Body of pancreas (tissue), 4 donors: ENCODE data around the gene TBX1. TPM values are rescaled to one million over a fixed set of nuclear protein-coding genes. Genes with fewer than 3 reads are reported as not detected.
A peak's percentile ranks its signal among the peaks of the same experiment; 100 is the strongest.

ENCODE experiments used
- ATAC-seq: fragments of 150-250 bp; one replicate; pipeline ENCODE4 v1.9.1; 2016
- DNase-seq, 4 donors: peaks; one replicate each; pipeline ENCODE4 v3.0.0-alpha.2; 2019
- H3K27ac ChIP-seq, 4 donors: fragments of 200-600 bp; sonication (generic); 1 replicate in 3 of 4; 2 replicates in 1 of 4; pipeline versions ENCODE4 v1.5.1 to v1.6.1; 2016 to 2019; ENCODE audit warnings: mild to moderate bottlenecking in 1 of 4, mixed read lengths in 1 of 4, moderate library complexity in 1 of 4
- H3K27me3 ChIP-seq, 2 donors: fragments of 200-600 bp; sonication (generic); one replicate each; pipeline ENCODE4 v1.6.0; 2016; ENCODE audit warnings: mild to moderate bottlenecking in 1 of 2
- H3K36me3 ChIP-seq, 2 donors: fragments of 200-600 bp; sonication (generic); replicated peaks in 1 of 2; 2 replicates each; pipeline ENCODE4 v1.5.1; 2016; ENCODE audit warnings: low read depth in 2 of 2; ENCODE audit not compliant: insufficient read depth in 1 of 2
- H3K4me1 ChIP-seq: fragments of 200-600 bp; sonication (generic); one replicate; pipeline ENCODE4 v1.6.0; 2016
- H3K4me3 ChIP-seq, 2 donors: fragments of 200-600 bp; sonication (generic); 1 replicate in 1 of 2; 2 replicates in 1 of 2; pipeline ENCODE4 v1.5.1; 2016 to 2019
- H3K9me3 ChIP-seq, 3 donors: fragments of 200-600 bp; sonication (generic); 1 replicate in 2 of 3; 2 replicates in 1 of 3; pipeline ENCODE4 v1.5.1; 2016
- CTCF ChIP-seq, 7 experiments: fragments of 450-650 bp in 4 of 7; fragments of 200-600 bp in 3 of 7; sonication (generic) in 3 of 7; IDR thresholded peaks; one replicate each; pipeline ENCODE4 v1.5.1; 2016 to 2019; ENCODE audit warnings: antibody characterized with exemption in 7 of 7
- POLR2A ChIP-seq, 3 donors: fragments of 450-650 bp; IDR thresholded peaks; one replicate each; pipeline ENCODE4 v1.6.1; 2016; ENCODE audit warnings: antibody characterized with exemption in 3 of 3, mild to moderate bottlenecking in 2 of 3
- WGBS, 2 donors: methylation state at CpG; one replicate each; pipeline ENCODE4 v1.1.5; 2017; 5-methylcytosine and 5-hydroxymethylcytosine counted together
- intact Hi-C: fragments of 100-400 bp; cut with DNase I; formaldehyde crosslinking; loops from one replicate; pipeline ENCODE4 v1.15.1; 2023
- total RNA-seq, 2 donors: library from RNA; depleted of rRNA; stranded (reverse); fragments of >200 nt; gene quantifications; one replicate each; pipeline ENCODE4 v1.1.0, GENCODE V29; 2016

TBX1 gene
- total RNA-seq, 2 donors from 2014 or later: 1.0 TPM; not detected in 1

GRCh38 chr22:19764636-19765476 is 4.3 kb downstream of the TBX1 start:
- no peak for DNase-seq
- intact Hi-C loops: no loop called here
- Histone ChIP-seq H3K27me3 (peaks cover 0 to 44% of the 10 kb centered on the region in 2 donors), H3K4me1 (peaks cover 20% of the 10 kb centered on the region), H3K4me3 (no peak overlapping the region), H3K9me3 (no peaks in the 10 kb centered on the region), H3K36me3 (no peaks in the 10 kb centered on the region), H3K27ac (no peak overlapping the region)
- WGBS, 2 donors: 44 to 59% methylated on average over 10 to 24 of the region's 25 CpGs
- ATAC-seq: no peak
- TF ChIP-seq POLR2A (IDR thresholded peaks at IDR 0.05): no peak
- no peak for TF ChIP-seq CTCF (IDR thresholded peaks at IDR 0.05)

GRCh38 chr22:19765477-19766239 is 5.1 kb downstream of the TBX1 start:
- Histone ChIP-seq H3K4me1 (peaks cover 20% of the 10 kb centered on the region), H3K4me3 (no peak overlapping the region), H3K9me3 (no peaks in the 10 kb centered on the region), H3K27me3 (peaks cover 0 to 49% of the 10 kb centered on the region in 2 donors), H3K27ac (no peak overlapping the region), H3K36me3 (no peaks in the 10 kb centered on the region)
- TF ChIP-seq POLR2A (IDR thresholded peaks at IDR 0.05): no peak
- TF ChIP-seq CTCF (IDR thresholded peaks at IDR 0.05): no peak
- intact Hi-C loops: no loop called here
- 4 to 10% methylated on average over 9 to 83 of the region's 83 CpGs for WGBS, 2 donors
- DNase-seq (no peak), ATAC-seq (no peak)

GRCh38 chr22:19766240-19766510 is 5.6 kb downstream of the TBX1 start:
- peaks cover 0 to 53% of the 10 kb centered on the region in 2 donors for H3K27me3 ChIP-seq
- H3K4me3 ChIP-seq: no peak overlapping the region
- WGBS, 2 donors: 2% methylated on average over 35 of the region's 36 CpGs; no CpG with 5 or more reads in 1 of the 2 donors
- H3K36me3 ChIP-seq: no peaks in the 10 kb centered on the region
- ATAC-seq: no peak
- DNase-seq: no peak
- H3K27ac ChIP-seq: no peak overlapping the region
- intact Hi-C loops: no loop called here
- TF ChIP-seq CTCF (IDR thresholded peaks at IDR 0.05) (no peak), POLR2A (IDR thresholded peaks at IDR 0.05) (no peak)
- H3K4me1 ChIP-seq: peaks cover 18% of the 10 kb centered on the region
- no peaks in the 10 kb centered on the region for H3K9me3 ChIP-seq

- Histone ChIP-seq H3K27me3 (peaks cover 0 to 49% of the 10 kb centered on the region in 2 donors), H3K4me1 (peaks cover 16% of the 10 kb centered on the region), H3K27ac (no peak overlapping the region), H3K4me3 (no peak overlapping the region), H3K36me3 (no peaks in the 10 kb centered on the region), H3K9me3 (no peaks in the 10 kb centered on the region)
- ATAC-seq: peak; percentile 52
- TF ChIP-seq POLR2A (IDR thresholded peaks at IDR 0.05) (no peak), CTCF (IDR thresholded peaks at IDR 0.05) (peak in 4 of 7 experiments; percentile 3 to 30 (median 21))
- peak; percentile 46 to 67 (median 54) for DNase-seq
- 1 to 10% methylated on average over 2 to 98 of the region's 103 CpGs for WGBS, 2 donors
- intact Hi-C loops: no loop called here
Observed at GRCh38 chr22:19766511-19767426, 6.2 kb downstream of the TBX1 start.
